ENCODE measurements around the gene TOPORS.

Gene TOPORS

GRCh38 chr9:32501868-32502267 lies 50.5 kb downstream of the TOPORS start:
- DNase-seq, result no peak

- no peak for DNase-seq
Measured at GRCh38 chr9:32500768-32501167, 51.6 kb downstream of the TOPORS start.

GRCh38 chr9:32497921-32498320 lies 54.5 kb downstream of the TOPORS start:
- no peak for DNase-seq

- no peak for DNase-seq
Measured at GRCh38 chr9:32490601-32491000, 61.8 kb downstream of the TOPORS start.

Measured in NCI-H2171 treated with DMSO at 0.1 percent for 48 hours (cell line).